Body of pancreas (tissue), 4 donors: Measurements from ENCODE around the gene STK39.

Source experiments
- CTCF ChIP-seq, 7 experiments: fragments of 450-650 bp in 4 of 7; fragments of 200-600 bp in 3 of 7; sonication (generic) in 3 of 7; IDR thresholded peaks; one replicate each; pipeline ENCODE4 v1.5.1; 2016 to 2019; ENCODE audit warnings: antibody characterized with exemption in 7 of 7
- POLR2A ChIP-seq, 3 donors: fragments of 450-650 bp; IDR thresholded peaks; one replicate each; pipeline ENCODE4 v1.6.1; 2016; ENCODE audit warnings: antibody characterized with exemption in 3 of 3, mild to moderate bottlenecking in 2 of 3

- no peak for TF ChIP-seq CTCF (IDR thresholded peaks at IDR 0.05)
- TF ChIP-seq POLR2A (IDR thresholded peaks at IDR 0.05): no peak
Measured at GRCh38 chr2:168032091-168032490, 215.3 kb downstream of the STK39 start.
